ENCODE results near the gene MSRB1.
"Not testable (repeated sequence)": the region's sequence is repeated elsewhere in the genome, so short reads cannot be mapped to it uniquely, and the experiment has no call there.

Gene MSRB1

GRCh38 chr16:1940273-1941161, 2.5 kb downstream of the MSRB1 start:
- no peak for DNase-seq (ENCODE audit: low read depth in 2 of 2)

GRCh38 chr16:1939833-1940232, 3.2 kb downstream of the MSRB1 start:
- not testable (repeated sequence) for DNase-seq (ENCODE audit: low read depth in 2 of 2)

- DNase-seq (ENCODE audit: low read depth in 2 of 2): no peak
These were observed 4.1 kb downstream of the MSRB1 start for GRCh38 chr16:1938910-1939309.

- DNase-seq (ENCODE audit: low read depth in 2 of 2): no peak
These were observed 4.7 kb downstream of the MSRB1 start for GRCh38 chr16:1938316-1938715.

GRCh38 chr16:1936945-1937479, 6.0 kb downstream of the MSRB1 start:
- no peak for DNase-seq (ENCODE audit: low read depth in 2 of 2)

- DNase-seq (ENCODE audit: low read depth in 2 of 2): no peak
These were observed 9.8 kb downstream of the MSRB1 start for GRCh38 chr16:1933097-1933661.

GRCh38 chr16:1932050-1933028, 10.7 kb downstream of the MSRB1 start:
- DNase-seq (ENCODE audit: low read depth in 2 of 2): no peak

- DNase-seq (ENCODE audit: low read depth in 2 of 2): no peak
These were observed 12.7 kb downstream of the MSRB1 start for GRCh38 chr16:1930338-1930720.

- peak; percentile 95 to 96 for DNase-seq (ENCODE audit: low read depth in 2 of 2)
These were observed 13.2 kb downstream of the MSRB1 start for GRCh38 chr16:1929578-1930337.

GRCh38 chr16:1929105-1929504, 13.9 kb downstream of the MSRB1 start:
- DNase-seq (ENCODE audit: low read depth in 2 of 2): no peak

GRCh38 chr16:1926271-1926670, 16.7 kb downstream of the MSRB1 start:
- no peak for DNase-seq (ENCODE audit: low read depth in 2 of 2)

GRCh38 chr16:1924095-1924494, 18.9 kb downstream of the MSRB1 start:
- DNase-seq (ENCODE audit: low read depth in 2 of 2): no peak

- no peak for DNase-seq (ENCODE audit: low read depth in 2 of 2)
These were observed 19.5 kb downstream of the MSRB1 start for GRCh38 chr16:1923299-1924034.

- no peak for DNase-seq (ENCODE audit: low read depth in 2 of 2)
These were observed 20.6 kb downstream of the MSRB1 start for GRCh38 chr16:1922357-1922756.

GRCh38 chr16:1920727-1921171, 22.2 kb downstream of the MSRB1 start:
- DNase-seq (ENCODE audit: low read depth in 2 of 2): no peak

GRCh38 chr16:1920122-1920521, 22.9 kb downstream of the MSRB1 start:
- not testable (repeated sequence) for DNase-seq (ENCODE audit: low read depth in 2 of 2)

GRCh38 chr16:1919327-1919998, 23.5 kb downstream of the MSRB1 start:
- no peak for DNase-seq (ENCODE audit: low read depth in 2 of 2)

GRCh38 chr16:1918351-1919326, 24.4 kb downstream of the MSRB1 start, which contains the start of gene HS3ST6:
Gene HS3ST6 (minus strand): TSS chr16:1918415. CDS start chr16:1918323, 92 bp downstream.
- no peak for DNase-seq (ENCODE audit: low read depth in 2 of 2)
